ENCODE results near the gene PRRG1.

Gene PRRG1

GRCh38 chrX:37378404-37378803 is 29.2 kb downstream of the PRRG1 start:
- TF ChIP-seq CTCF (conservative IDR thresholded peaks at IDR 0.05; ENCODE audit: low read depth, low read length): no peak
- peak; percentile 42 for DNase-seq (ENCODE audit: low read depth)
- no peak overlapping the region for H3K4me3 ChIP-seq (ENCODE audit: low read depth, low read length)

- DNase-seq (ENCODE audit: low read depth): no peak
- no peak for TF ChIP-seq CTCF (conservative IDR thresholded peaks at IDR 0.05; ENCODE audit: low read depth, low read length)
- no peak overlapping the region for H3K4me3 ChIP-seq (ENCODE audit: low read depth, low read length)
Measured at GRCh38 chrX:37378830-37379229, 29.7 kb downstream of the PRRG1 start.

GRCh38 chrX:37380256-37380655 is 31.1 kb downstream of the PRRG1 start:
- no peak for DNase-seq (ENCODE audit: low read depth)
- no peak overlapping the region for H3K4me3 ChIP-seq (ENCODE audit: low read depth, low read length)
- TF ChIP-seq CTCF (conservative IDR thresholded peaks at IDR 0.05; ENCODE audit: low read depth, low read length): no peak

GRCh38 chrX:37380924-37381323 is 31.8 kb downstream of the PRRG1 start:
- H3K4me3 ChIP-seq (ENCODE audit: low read depth, low read length): no peak overlapping the region
- peak; percentile 87 for DNase-seq (ENCODE audit: low read depth)
- no peak for TF ChIP-seq CTCF (conservative IDR thresholded peaks at IDR 0.05; ENCODE audit: low read depth, low read length)

GRCh38 chrX:37383313-37383712 is 34.1 kb downstream of the PRRG1 start:
- TF ChIP-seq CTCF (conservative IDR thresholded peaks at IDR 0.05; ENCODE audit: low read depth, low read length): no peak
- H3K4me3 ChIP-seq (ENCODE audit: low read depth, low read length): no peak overlapping the region
- DNase-seq (ENCODE audit: low read depth): no peak

GRCh38 chrX:37388413-37388812 is 39.2 kb downstream of the PRRG1 start:
- no peak for DNase-seq (ENCODE audit: low read depth)
- H3K4me3 ChIP-seq (ENCODE audit: low read depth, low read length): no peak overlapping the region
- no peak for TF ChIP-seq CTCF (conservative IDR thresholded peaks at IDR 0.05; ENCODE audit: low read depth, low read length)

- H3K4me3 ChIP-seq (ENCODE audit: low read depth, low read length): no peak overlapping the region
- TF ChIP-seq CTCF (conservative IDR thresholded peaks at IDR 0.05; ENCODE audit: low read depth, low read length): no peak
- peak; percentile 91 for DNase-seq (ENCODE audit: low read depth)
Measured at GRCh38 chrX:37405956-37406355, 56.8 kb downstream of the PRRG1 start.

All from choroid plexus epithelial cell (primary cell).